NT2/D1 (cell line): ENCODE measurements around the gene RPP14.
"Not testable (repeated sequence)": the region's sequence is repeated elsewhere in the genome, so short reads cannot be mapped to it uniquely, and the experiment has no call there.

Experiments
- DNase-seq: peaks from one replicate; pipeline ENCODE4 v3.0.0-alpha.2; 2011; ENCODE audit warnings: low read depth, low spot score
- H3K27me3 ChIP-seq: 2 replicates; pipeline ENCODE4 v1.6.0; 2011; ENCODE audit warnings: mild to moderate bottlenecking; ENCODE audit not compliant: insufficient read length, insufficient read depth
- H3K36me3 ChIP-seq: 2 replicates; pipeline ENCODE4 v1.6.1; 2011; ENCODE audit warnings: mild to moderate bottlenecking, low read length, mixed read lengths; ENCODE audit not compliant: insufficient read depth, insufficient read length
- H3K4me1 ChIP-seq: 2 replicates; pipeline ENCODE4 v1.5.1; 2011; ENCODE audit not compliant: insufficient read depth, insufficient read length
- H3K4me3 ChIP-seq: 2 replicates; pipeline ENCODE4 v1.5.1; 2011; ENCODE audit warnings: low read depth; ENCODE audit not compliant: insufficient read length
- H3K9ac ChIP-seq: 2 replicates; pipeline ENCODE4 v1.6.0; 2011; ENCODE audit warnings: low read depth; ENCODE audit not compliant: insufficient read length
- H3K9me3 ChIP-seq: 2 replicates; pipeline ENCODE4 v1.5.1; 2011; ENCODE audit warnings: mild to moderate bottlenecking, low read length; ENCODE audit not compliant: insufficient read depth
- SUZ12 ChIP-seq: IDR thresholded peaks from 2 replicates; pipeline ENCODE4 v1.6.1; 2011; ENCODE audit not compliant: insufficient read length, insufficient read depth; ENCODE audit errors: extremely low read depth
- YY1 ChIP-seq: IDR thresholded peaks from 2 replicates; pipeline ENCODE4 v1.6.1; 2011; ENCODE audit not compliant: insufficient read length, insufficient read depth
- ZNF274 ChIP-seq: IDR thresholded peaks from 2 replicates; pipeline ENCODE4 v1.6.1; 2011; ENCODE audit warnings: mild to moderate bottlenecking, low read depth, low read length

The RPP14 gene

GRCh38 chr3:58335652-58335947 is 29.6 kb downstream of the RPP14 start:
- no peaks in the 10 kb centered on the region for H3K4me1 ChIP-seq
- H3K9ac ChIP-seq = no peak overlapping the region
- no peak for TF ChIP-seq YY1

DNA sequence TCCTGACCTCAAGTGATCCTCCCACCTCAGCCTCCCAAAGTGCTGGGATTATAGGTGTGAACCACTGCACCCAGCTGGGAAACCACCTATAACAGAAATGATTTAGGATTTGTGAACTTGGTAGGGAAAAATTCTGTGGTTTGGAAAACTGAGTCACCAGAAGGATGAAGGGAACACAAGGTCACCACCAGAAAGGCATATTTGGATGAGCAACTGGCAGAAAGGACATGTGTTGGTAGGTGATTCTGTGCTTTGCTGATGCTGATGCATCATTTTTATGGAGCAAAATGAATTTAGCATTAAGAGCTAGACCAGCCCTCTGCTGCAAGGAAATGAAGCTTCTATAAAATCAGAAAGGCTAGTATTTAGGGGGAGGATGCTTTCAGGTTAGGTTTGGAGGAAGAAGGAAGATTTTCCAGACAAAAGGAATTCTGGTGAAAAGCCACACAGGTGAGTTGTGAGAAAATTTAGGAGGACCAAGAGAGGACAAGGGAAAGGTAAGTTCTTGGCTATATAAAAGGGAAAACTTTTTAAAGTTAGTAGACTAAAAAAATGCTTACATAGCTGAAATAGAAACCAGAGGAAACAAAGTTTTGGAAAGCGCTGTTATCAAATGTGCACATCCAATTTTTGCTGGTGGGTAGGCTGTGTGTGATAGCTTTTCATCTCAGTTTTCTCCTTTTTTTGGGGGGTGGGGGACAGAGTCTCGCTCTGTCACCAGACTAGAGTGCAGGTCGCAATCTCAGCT is 30.3 kb downstream of the RPP14 start:
- Histone ChIP-seq H3K9ac (no peak overlapping the region), H3K36me3 (no peaks in the 10 kb centered on the region), H3K27me3 (peaks cover 22% of the 10 kb centered on the region), H3K4me1 (no peaks in the 10 kb centered on the region), H3K9me3 (no peaks in the 10 kb centered on the region), H3K4me3 (no peak overlapping the region)
- no peak for DNase-seq
- TF ChIP-seq ZNF274 (no peak), YY1 (no peak), SUZ12 (no peak)

More at GRCh38 chr3:58335652-58335947, 29.6 kb downstream of the RPP14 start:
- H3K36me3 ChIP-seq = no peaks in the 10 kb centered on the region
- H3K27me3 ChIP-seq = peaks cover 22% of the 10 kb centered on the region
- no peaks in the 10 kb centered on the region for H3K9me3 ChIP-seq
- DNase-seq = no peak
- H3K4me3 ChIP-seq = no peak overlapping the region

- no peak for DNase-seq
- Histone ChIP-seq H3K36me3 (no peaks in the 10 kb centered on the region), H3K4me3 (no peak overlapping the region), H3K9ac (no peak overlapping the region), H3K4me1 (no peaks in the 10 kb centered on the region), H3K9me3 (no peaks in the 10 kb centered on the region), H3K27me3 (peaks cover 15% of the 10 kb centered on the region)
- TF ChIP-seq SUZ12 = no peak
- TF ChIP-seq ZNF274 = no peak
- TF ChIP-seq YY1 = no peak
Observed at GRCh38 chr3:58337190-58337589, 31.1 kb downstream of the RPP14 start.

DNA sequence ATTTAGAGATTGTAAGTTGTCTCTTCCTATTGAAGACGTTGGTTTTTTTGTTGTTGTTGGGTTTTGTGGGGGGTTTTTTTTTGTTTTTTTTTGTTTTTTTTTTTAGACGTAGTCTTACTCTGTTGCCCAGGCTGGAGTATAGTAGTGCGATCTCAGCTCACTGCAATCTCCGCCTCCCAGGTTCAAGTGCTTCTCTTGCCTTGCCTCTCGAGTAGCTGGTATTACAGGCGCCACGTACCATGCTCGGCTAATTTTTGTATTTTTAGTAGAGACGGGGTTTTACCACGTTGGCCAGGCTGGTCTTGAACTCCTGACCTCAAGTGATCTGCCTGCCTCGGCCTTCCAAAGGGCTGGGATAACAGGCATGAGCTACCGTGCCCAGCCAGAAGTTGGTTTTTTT is 33.1 kb downstream of the RPP14 start:
- H3K9ac ChIP-seq, DNase-seq, H3K27me3 ChIP-seq, H3K9me3 ChIP-seq, H3K4me3 ChIP-seq, H3K36me3 ChIP-seq, H3K4me1 ChIP-seq: not testable (repeated sequence)

DNA sequence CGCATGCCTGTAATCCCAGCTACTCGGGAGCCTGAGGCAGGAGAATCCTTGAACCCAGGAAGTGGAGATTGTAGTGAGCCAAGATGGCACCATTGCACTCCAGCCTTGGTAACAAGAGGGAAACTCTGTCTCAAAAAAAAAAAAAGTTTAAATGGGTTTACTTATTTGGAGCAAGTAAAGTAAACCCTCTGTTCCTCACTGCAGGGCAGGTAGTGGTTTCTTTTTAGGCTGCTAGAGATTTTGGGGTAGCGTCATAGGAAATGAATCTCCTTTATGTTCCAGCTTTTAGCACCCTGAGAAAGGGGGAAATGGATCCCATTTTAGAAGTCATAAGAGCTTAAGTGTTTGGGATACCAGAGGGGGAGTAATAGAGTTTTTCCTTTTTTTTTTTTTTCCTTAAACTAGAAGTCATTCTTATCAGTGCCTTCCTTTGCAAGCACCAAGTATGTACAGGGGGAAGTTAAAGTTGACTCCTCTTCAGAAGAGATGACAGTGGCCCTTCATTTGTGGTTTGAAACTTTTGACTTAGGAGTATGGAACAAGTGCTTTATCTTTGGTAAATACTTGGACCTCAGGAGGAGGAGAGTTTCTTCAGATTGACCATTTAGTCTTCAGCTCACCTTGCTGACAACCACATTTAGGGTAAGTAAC is 34.7 kb downstream of the RPP14 start:
- Histone ChIP-seq H3K36me3 (no peaks in the 10 kb centered on the region), H3K9ac (no peak overlapping the region), H3K9me3 (no peaks in the 10 kb centered on the region), H3K27me3 (no peaks in the 10 kb centered on the region), H3K4me1 (no peaks in the 10 kb centered on the region), H3K4me3 (no peak overlapping the region)
- DNase-seq = no peak
- TF ChIP-seq ZNF274 (no peak), YY1 (no peak), SUZ12 (no peak)

GRCh38 chr3:58341376-58341775 is 35.3 kb downstream of the RPP14 start:
- no peaks in the 10 kb centered on the region for H3K27me3 ChIP-seq
- TF ChIP-seq SUZ12 (no peak), ZNF274 (no peak), YY1 (no peak)
- no peaks in the 10 kb centered on the region for H3K36me3 ChIP-seq
- H3K9ac ChIP-seq = no peak overlapping the region
- no peak overlapping the region for H3K4me3 ChIP-seq
- DNase-seq = no peak
- H3K9me3 ChIP-seq = no peaks in the 10 kb centered on the region
- no peaks in the 10 kb centered on the region for H3K4me1 ChIP-seq

DNA sequence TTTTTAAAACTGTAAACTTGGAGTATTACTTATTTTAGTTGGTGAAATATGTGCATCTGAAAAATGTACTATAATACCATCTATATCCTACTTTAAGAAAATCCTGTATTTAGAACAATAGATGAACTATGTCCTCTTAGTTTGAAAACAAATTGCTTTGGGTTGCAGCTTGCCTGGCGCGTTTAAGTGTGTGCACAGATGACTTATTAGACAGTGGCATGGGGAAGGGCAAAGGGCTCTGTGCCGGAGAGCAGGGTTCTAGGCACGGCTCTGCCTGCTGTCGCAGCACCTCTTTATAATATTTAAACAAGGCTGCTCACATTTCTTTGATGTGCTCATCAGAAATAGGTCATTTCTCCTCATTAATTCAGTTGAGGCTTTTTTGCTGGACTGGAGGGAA is 36.6 kb downstream of the RPP14 start:
- DNase-seq = no peak
- Histone ChIP-seq H3K9me3 (no peaks in the 10 kb centered on the region), H3K36me3 (no peaks in the 10 kb centered on the region), H3K9ac (no peak overlapping the region), H3K4me3 (no peak overlapping the region), H3K4me1 (no peaks in the 10 kb centered on the region), H3K27me3 (no peaks in the 10 kb centered on the region)
- TF ChIP-seq YY1 = no peak
- no peak for TF ChIP-seq ZNF274
- no peak for TF ChIP-seq SUZ12

GRCh38 chr3:58345457-58345856 is 39.4 kb downstream of the RPP14 start:
- no peaks in the 10 kb centered on the region for H3K9me3 ChIP-seq
- TF ChIP-seq ZNF274 (no peak), YY1 (no peak), SUZ12 (no peak)
- no peaks in the 10 kb centered on the region for H3K4me1 ChIP-seq
- no peaks in the 10 kb centered on the region for H3K36me3 ChIP-seq
- H3K9ac ChIP-seq = no peak overlapping the region
- H3K4me3 ChIP-seq = no peak overlapping the region
- H3K27me3 ChIP-seq = no peaks in the 10 kb centered on the region
- no peak for DNase-seq
